Measurements from ENCODE around the gene CITED4.

CITED4 gene

GRCh38 chr1:40831001-40831732 is 31.0 kb downstream of the CITED4 start:
- Histone ChIP-seq H3K79me2 (ENCODE audit: control insufficient read depth, insufficient read depth, low read length, poor library complexity) (no peaks in the 10 kb centered on the region), H4K8ac (ENCODE audit: low read depth, low read length) (no peak overlapping the region), H3K4me3 (ENCODE audit: low read depth, low read length) (no peak overlapping the region), H2BK5ac (ENCODE audit: low read depth, low read length, poor library complexity) (no peak overlapping the region), H3K14ac (ENCODE audit: low read length) (no peak overlapping the region), H2BK120ac (ENCODE audit: insufficient read depth, low read length, poor library complexity) (no peak overlapping the region), H3K36me3 (ENCODE audit: control insufficient read depth in 1 of 2, insufficient read depth in 2 of 2, low read length in 2 of 2) (no peaks in the 10 kb centered on the region), H3K4me1 (ENCODE audit: control insufficient read depth in 1 of 2, insufficient read depth in 2 of 2, low read length in 2 of 2) (peaks cover 0 to 2% of the 10 kb centered on the region in 2 experiments), H3K9ac (ENCODE audit: low read length) (no peak overlapping the region), H2AFZ (ENCODE audit: insufficient read depth, low read length, poor library complexity) (no peak overlapping the region), H3K27ac (ENCODE audit: low read depth, low read length) (no peak overlapping the region), H3K79me1 (ENCODE audit: low read length) (no peaks in the 10 kb centered on the region), H4K91ac (ENCODE audit: low read depth, low read length) (no peak overlapping the region), H3K27me3 (ENCODE audit: insufficient read depth, low read length) (no peaks in the 10 kb centered on the region), H2AK5ac (ENCODE audit: low read length) (no peak overlapping the region), H3K4me2 (ENCODE audit: low read length) (no peak overlapping the region), H3K18ac (ENCODE audit: low read length) (no peak overlapping the region), H4K12ac (ENCODE audit: low read depth, low read length) (no peak overlapping the region), H3K23ac (ENCODE audit: low read length) (no peak overlapping the region), H2BK12ac (ENCODE audit: low read length) (no peak overlapping the region), H3K9me3 (ENCODE audit: insufficient read depth, low read depth, low read length) (peaks cover 2% of the 10 kb centered on the region), H3K4ac (ENCODE audit: low read depth, low read length) (no peak overlapping the region)
- no CpG with 5 or more reads among the region's 22 CpGs for WGBS (ENCODE audit: extremely low coverage, insufficient coverage, insufficient read length)
- no peak for DNase-seq

- Histone ChIP-seq H4K8ac (ENCODE audit: low read depth, low read length) (no peak overlapping the region), H2AK5ac (ENCODE audit: low read length) (no peak overlapping the region), H2BK12ac (ENCODE audit: low read length) (no peak overlapping the region), H2BK120ac (ENCODE audit: insufficient read depth, low read length, poor library complexity) (no peak overlapping the region), H3K4me2 (ENCODE audit: low read length) (no peak overlapping the region), H4K12ac (ENCODE audit: low read depth, low read length) (no peak overlapping the region), H3K79me1 (ENCODE audit: low read length) (no peaks in the 10 kb centered on the region), H4K91ac (ENCODE audit: low read depth, low read length) (no peak overlapping the region), H3K27ac (ENCODE audit: low read depth, low read length) (no peak overlapping the region), H3K18ac (ENCODE audit: low read length) (no peak overlapping the region), H3K9ac (ENCODE audit: low read length) (no peak overlapping the region), H3K14ac (ENCODE audit: low read length) (no peak overlapping the region), H3K79me2 (ENCODE audit: control insufficient read depth, insufficient read depth, low read length, poor library complexity) (no peaks in the 10 kb centered on the region), H3K23ac (ENCODE audit: low read length) (no peak overlapping the region), H3K36me3 (ENCODE audit: control insufficient read depth in 1 of 2, insufficient read depth in 2 of 2, low read length in 2 of 2) (no peaks in the 10 kb centered on the region), H3K4ac (ENCODE audit: low read depth, low read length) (no peak overlapping the region), H3K4me1 (ENCODE audit: control insufficient read depth in 1 of 2, insufficient read depth in 2 of 2, low read length in 2 of 2) (peaks cover 5 to 9% of the 10 kb centered on the region in 2 experiments), H2AFZ (ENCODE audit: insufficient read depth, low read length, poor library complexity) (no peak overlapping the region), H3K27me3 (ENCODE audit: insufficient read depth, low read length) (no peaks in the 10 kb centered on the region), H3K9me3 (ENCODE audit: insufficient read depth, low read depth, low read length) (peaks cover 2% of the 10 kb centered on the region), H2BK5ac (ENCODE audit: low read depth, low read length, poor library complexity) (no peak overlapping the region), H3K4me3 (ENCODE audit: low read depth, low read length) (no peak overlapping the region)
- whole genome bisulfite sequencing (ENCODE audit: extremely low coverage, insufficient coverage, insufficient read length): no CpG with 5 or more reads among the region's 13 CpGs
- DNase-seq: no peak
Observed at GRCh38 chr1:40830419-40830943, 31.7 kb downstream of the CITED4 start.

- Histone ChIP-seq H3K4me3 (ENCODE audit: low read depth, low read length) (no peak overlapping the region), H2BK12ac (ENCODE audit: low read length) (no peak overlapping the region)
Observed at GRCh38 chr1:40829631-40830245, 32.4 kb downstream of the CITED4 start.

GRCh38 chr1:40825996-40826395 is 36.2 kb downstream of the CITED4 start:
- Histone ChIP-seq H2BK12ac (ENCODE audit: low read length) (no peak overlapping the region), H2AK5ac (ENCODE audit: low read length) (no peak overlapping the region), H3K27ac (ENCODE audit: low read depth, low read length) (no peak overlapping the region), H3K23ac (ENCODE audit: low read length) (no peak overlapping the region), H3K4ac (ENCODE audit: low read depth, low read length) (no peak overlapping the region), H3K4me3 (ENCODE audit: low read depth, low read length) (no peak overlapping the region), H3K9me3 (ENCODE audit: insufficient read depth, low read depth, low read length) (peaks cover 2% of the 10 kb centered on the region), H4K8ac (ENCODE audit: low read depth, low read length) (no peak overlapping the region), H3K27me3 (ENCODE audit: insufficient read depth, low read length) (no peaks in the 10 kb centered on the region), H3K9ac (ENCODE audit: low read length) (no peak overlapping the region), H3K36me3 (ENCODE audit: control insufficient read depth in 1 of 2, insufficient read depth in 2 of 2, low read length in 2 of 2) (no peaks in the 10 kb centered on the region), H4K12ac (ENCODE audit: low read depth, low read length) (no peak overlapping the region), H3K18ac (ENCODE audit: low read length) (no peak overlapping the region), H3K14ac (ENCODE audit: low read length) (peak overlapping the region; percentile 9), H3K4me1 (ENCODE audit: control insufficient read depth in 1 of 2, insufficient read depth in 2 of 2, low read length in 2 of 2) (peaks cover 15 to 19% of the 10 kb centered on the region in 2 experiments), H3K4me2 (ENCODE audit: low read length) (no peak overlapping the region), H4K91ac (ENCODE audit: low read depth, low read length) (peak overlapping the region; percentile 17), H2BK5ac (ENCODE audit: low read depth, low read length, poor library complexity) (no peak overlapping the region), H3K79me1 (ENCODE audit: low read length) (no peaks in the 10 kb centered on the region), H3K79me2 (ENCODE audit: control insufficient read depth, insufficient read depth, low read length, poor library complexity) (no peaks in the 10 kb centered on the region), H2BK120ac (ENCODE audit: insufficient read depth, low read length, poor library complexity) (no peak overlapping the region), H2AFZ (ENCODE audit: insufficient read depth, low read length, poor library complexity) (no peak overlapping the region)
- WGBS (ENCODE audit: extremely low coverage, insufficient coverage, insufficient read length): no CpG with 5 or more reads among the region's 5 CpGs
- no peak for DNase-seq

More at GRCh38 chr1:40829631-40830245, 32.4 kb downstream of the CITED4 start:
- Histone ChIP-seq H3K23ac (ENCODE audit: low read length) (no peak overlapping the region), H3K27me3 (ENCODE audit: insufficient read depth, low read length) (no peaks in the 10 kb centered on the region), H3K27ac (ENCODE audit: low read depth, low read length) (no peak overlapping the region), H3K18ac (ENCODE audit: low read length) (no peak overlapping the region), H3K79me2 (ENCODE audit: control insufficient read depth, insufficient read depth, low read length, poor library complexity) (no peaks in the 10 kb centered on the region), H3K36me3 (ENCODE audit: control insufficient read depth in 1 of 2, insufficient read depth in 2 of 2, low read length in 2 of 2) (no peaks in the 10 kb centered on the region), H4K91ac (ENCODE audit: low read depth, low read length) (no peak overlapping the region), H3K4me2 (ENCODE audit: low read length) (no peak overlapping the region), H2AK5ac (ENCODE audit: low read length) (no peak overlapping the region), H3K79me1 (ENCODE audit: low read length) (no peaks in the 10 kb centered on the region), H2BK120ac (ENCODE audit: insufficient read depth, low read length, poor library complexity) (no peak overlapping the region), H3K14ac (ENCODE audit: low read length) (no peak overlapping the region), H3K9ac (ENCODE audit: low read length) (no peak overlapping the region), H2AFZ (ENCODE audit: insufficient read depth, low read length, poor library complexity) (no peak overlapping the region), H2BK5ac (ENCODE audit: low read depth, low read length, poor library complexity) (no peak overlapping the region), H3K4ac (ENCODE audit: low read depth, low read length) (no peak overlapping the region), H3K9me3 (ENCODE audit: insufficient read depth, low read depth, low read length) (peaks cover 2% of the 10 kb centered on the region), H4K8ac (ENCODE audit: low read depth, low read length) (no peak overlapping the region), H4K12ac (ENCODE audit: low read depth, low read length) (no peak overlapping the region), H3K4me1 (ENCODE audit: control insufficient read depth in 1 of 2, insufficient read depth in 2 of 2, low read length in 2 of 2) (peaks cover 11 to 13% of the 10 kb centered on the region in 2 experiments)
- WGBS (ENCODE audit: extremely low coverage, insufficient coverage, insufficient read length): no CpG with 5 or more reads among the region's 14 CpGs
- DNase-seq: no peak
